HFFc6 (cell line): ENCODE measurements around the gene NSD1. TPM values are rescaled to one million over a fixed set of nuclear protein-coding genes. Genes with fewer than 3 reads are reported as not detected.
A peak's percentile ranks its signal among the peaks of the same experiment; 100 is the strongest.

Experiments used
- DNase-seq: peaks from one replicate; pipeline ENCODE4 v3.0.0-alpha.2; 2018
- H3K27ac Mint-ChIP-seq: 2 replicates; pipeline ENCODE4 v1.8.0; 2020; ENCODE audit warnings: mild to moderate bottlenecking, mixed read lengths
- H3K27me3 Mint-ChIP-seq: 2 replicates; pipeline ENCODE4 v1.8.0; 2021; ENCODE audit warnings: mild to moderate bottlenecking, moderate library complexity, mixed read lengths; ENCODE audit not compliant: insufficient read depth
- H3K36me3 Mint-ChIP-seq: 2 replicates; pipeline ENCODE4 v1.8.0; 2021; ENCODE audit warnings: low read depth, mixed read lengths
- H3K4me1 Mint-ChIP-seq: 2 replicates; pipeline ENCODE4 v1.8.0; 2020; ENCODE audit warnings: low read depth, mixed read lengths
- H3K4me3 Mint-ChIP-seq: 2 replicates; pipeline ENCODE4 v1.8.0; 2020; ENCODE audit warnings: mild to moderate bottlenecking, moderate library complexity, mixed read lengths
- H3K9me3 Mint-ChIP-seq: 2 replicates; pipeline ENCODE4 v1.8.0; 2020; ENCODE audit warnings: mild to moderate bottlenecking, mixed read lengths
- CTCF ChIP-seq: fragments of 200-600 bp; sonication (generic); IDR thresholded peaks from 2 replicates; pipeline ENCODE4 v1.5.0; 2021; ENCODE audit warnings: antibody characterized with exemption, mild to moderate bottlenecking
- total RNA-seq, 6 experiments: library from RNA; stranded (reverse); fragmentation: NEBNext Ultra II Directional; extraction: Animal tissue kit (Norgen Biotek cat#: 25700); gene quantifications; 2 replicates in 1 of 6; 3 replicates in 5 of 6; pipeline ENCODE4 v1.2.3, GENCODE V29; 2021

NSD1 gene
- total RNA-seq, 6 experiments from 2014 or later: 42.6 to 56.4 (median 48.4) TPM

DNA sequence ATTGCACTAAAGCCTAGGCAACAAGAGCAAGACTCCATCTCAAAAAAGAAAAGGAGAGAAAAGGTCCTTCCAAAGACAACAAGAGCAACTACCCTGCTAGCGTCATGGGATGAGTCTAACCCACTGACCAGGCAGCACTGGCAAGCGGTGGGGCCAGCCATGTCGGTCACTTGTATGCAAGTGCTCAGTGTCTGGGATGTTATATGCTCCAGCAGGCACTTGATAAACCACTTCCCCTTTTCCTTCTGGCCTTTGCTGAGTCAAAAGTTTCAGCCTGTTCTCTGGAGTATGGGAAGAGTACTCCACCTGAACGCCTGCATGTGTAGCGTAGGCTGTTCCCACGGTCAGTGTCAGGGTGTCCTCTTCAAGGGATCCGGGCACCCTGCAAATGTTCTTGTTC, 187.3 kb downstream of the NSD1 start:
- no peak overlapping the region for H3K27ac Mint-ChIP-seq
- H3K4me1 Mint-ChIP-seq: peaks cover 15% of the 10 kb centered on the region
- H3K27me3 Mint-ChIP-seq: no peaks in the 10 kb centered on the region
- TF ChIP-seq CTCF: no peak
- DNase-seq: no peak
- H3K36me3 Mint-ChIP-seq: peaks cover 9% of the 10 kb centered on the region; the same call in 1 of the 2 replicates
- H3K4me3 Mint-ChIP-seq: no peak overlapping the region
- no peaks in the 10 kb centered on the region for H3K9me3 Mint-ChIP-seq

DNA sequence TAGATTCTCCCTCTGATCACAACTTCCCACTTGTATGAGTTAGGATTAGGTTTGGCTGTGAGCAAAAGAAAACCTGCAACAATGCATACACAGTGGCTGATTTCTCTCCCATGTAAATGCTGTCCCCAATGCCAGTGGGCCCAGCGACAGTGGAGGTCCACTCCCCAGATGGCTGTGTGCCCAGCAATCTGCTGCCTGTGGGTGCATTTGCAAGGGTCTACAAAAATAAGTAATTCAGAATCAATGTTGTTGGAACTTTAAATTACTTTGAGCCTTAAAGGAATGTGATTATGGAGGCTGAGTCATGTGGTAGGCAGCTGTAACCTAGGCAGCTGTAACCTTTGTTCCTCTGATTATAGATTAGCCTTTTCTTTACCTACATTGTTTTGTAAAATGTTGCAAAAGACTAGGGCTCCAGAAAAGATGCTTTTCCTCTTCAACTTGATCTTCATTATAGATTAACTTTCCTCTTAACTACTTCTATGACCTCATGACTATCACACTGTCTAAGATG, 192.4 kb downstream of the NSD1 start:
- Mint-ChIP-seq H3K27me3 (no peaks in the 10 kb centered on the region; the same call in 1 of the 2 replicates), H3K4me1 (peaks cover 26% of the 10 kb centered on the region), H3K9me3 (no peaks in the 10 kb centered on the region), H3K4me3 (no peak overlapping the region), H3K27ac (peak overlapping the region; percentile 51), H3K36me3 (peaks cover 9% of the 10 kb centered on the region)
- TF ChIP-seq CTCF: no peak
- DNase-seq: no peak

DNA sequence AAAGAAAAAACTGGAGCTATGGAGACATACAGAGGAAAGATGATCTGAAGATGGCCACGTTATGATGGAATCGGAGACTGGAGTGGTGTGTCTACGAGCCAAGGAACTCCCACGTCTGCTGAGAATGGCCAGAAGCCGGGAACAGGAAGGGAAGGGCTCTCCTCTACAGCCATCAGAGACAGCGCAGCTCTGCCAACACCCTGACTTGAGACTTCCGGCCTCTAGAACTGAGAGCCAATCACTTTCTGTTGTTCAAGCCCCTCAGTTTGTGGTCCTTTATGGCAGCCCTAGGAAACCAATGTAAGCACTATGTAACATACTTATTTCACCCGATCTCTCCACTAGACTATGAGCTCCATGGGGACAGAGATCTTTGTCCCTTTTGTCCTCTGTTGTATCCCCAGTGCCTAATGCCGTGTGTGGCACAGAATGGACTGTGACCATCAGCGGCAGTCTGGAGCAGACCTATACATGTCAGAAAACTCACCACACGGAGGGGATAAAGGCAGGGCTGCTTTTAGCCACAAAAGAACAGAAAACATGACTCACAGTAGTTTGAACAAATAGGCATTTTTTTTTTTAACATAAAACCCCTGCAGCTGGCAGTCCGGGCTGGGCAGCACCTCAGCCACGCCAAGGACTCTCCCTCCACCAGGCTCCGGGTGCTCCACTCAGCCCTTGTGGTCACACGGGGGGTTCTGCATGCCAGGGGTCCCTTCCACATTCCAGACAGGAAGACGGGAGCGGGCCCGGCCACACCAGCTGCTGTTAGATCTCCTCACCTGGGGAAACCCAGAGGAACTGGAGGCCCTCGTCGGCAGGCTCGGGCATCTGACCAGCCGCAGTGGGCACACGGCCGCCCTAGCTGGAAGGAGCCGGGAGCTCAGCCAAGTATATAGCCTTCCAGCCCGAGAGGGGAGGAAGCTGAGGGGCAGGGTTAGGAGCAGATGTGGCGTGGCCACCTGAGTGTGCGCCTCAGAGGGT, 194.3 kb downstream of the NSD1 start:
- no peak overlapping the region for H3K27ac Mint-ChIP-seq
- H3K36me3 Mint-ChIP-seq: peaks cover 5% of the 10 kb centered on the region
- peaks cover 26% of the 10 kb centered on the region for H3K4me1 Mint-ChIP-seq
- no peaks in the 10 kb centered on the region for H3K9me3 Mint-ChIP-seq
- H3K27me3 Mint-ChIP-seq: no peaks in the 10 kb centered on the region; the same call in 1 of the 2 replicates
- H3K4me3 Mint-ChIP-seq: no peak overlapping the region
- no peak for TF ChIP-seq CTCF
- no peak for DNase-seq

DNA sequence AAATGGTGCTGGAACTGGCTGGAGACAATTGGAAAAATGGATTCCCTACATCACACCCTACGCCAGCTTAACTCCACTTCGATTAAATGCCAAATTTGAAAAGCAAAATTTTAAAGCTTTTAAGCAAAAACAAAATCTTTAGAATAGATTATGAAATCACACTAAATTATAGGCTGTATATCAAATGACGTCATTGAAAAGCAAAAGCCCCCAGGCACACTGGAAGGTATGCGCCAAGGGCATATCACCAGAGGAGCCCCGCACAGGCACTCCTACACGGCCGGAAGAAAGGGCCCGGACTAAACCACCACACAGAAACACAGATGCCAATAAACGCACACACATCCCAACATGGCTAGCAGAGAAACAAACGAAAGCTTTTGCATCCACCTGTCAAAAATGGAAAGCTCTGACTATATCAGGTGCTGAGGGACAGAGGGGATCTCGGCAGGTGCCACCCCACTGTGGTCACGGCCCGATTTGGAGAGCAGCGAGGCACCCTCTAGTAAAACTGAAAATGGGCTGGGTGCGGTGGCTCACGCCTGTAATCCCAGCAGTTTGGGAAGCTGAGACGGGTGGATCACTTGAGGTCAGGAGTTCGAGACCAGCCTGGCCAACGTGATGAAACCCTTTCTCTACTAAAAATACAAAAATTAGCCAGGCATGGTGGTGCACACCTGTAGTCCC, 195.1 kb downstream of the NSD1 start:
- Mint-ChIP-seq H3K4me3 (no peak overlapping the region), H3K36me3 (peaks cover 9% of the 10 kb centered on the region), H3K9me3 (no peaks in the 10 kb centered on the region), H3K4me1 (peaks cover 26% of the 10 kb centered on the region), H3K27ac (no peak overlapping the region), H3K27me3 (no peaks in the 10 kb centered on the region; the same call in 1 of the 2 replicates)
- DNase-seq: no peak
- TF ChIP-seq CTCF: no peak

- no peak for DNase-seq
- H3K27ac Mint-ChIP-seq: no peak overlapping the region
- no peak for TF ChIP-seq CTCF
- peaks cover 26% of the 10 kb centered on the region for H3K4me1 Mint-ChIP-seq
- peaks cover 9% of the 10 kb centered on the region for H3K36me3 Mint-ChIP-seq
- H3K4me3 Mint-ChIP-seq: no peak overlapping the region
- H3K9me3 Mint-ChIP-seq: no peaks in the 10 kb centered on the region
- no peaks in the 10 kb centered on the region; the same call in 1 of the 2 replicates for H3K27me3 Mint-ChIP-seq
Observed at GRCh38 chr5:177329883-177330282, 196.3 kb downstream of the NSD1 start.
